Fibroblast of villous mesenchyme (primary cell): Measurements from ENCODE around the gene TFR2. TPM values are rescaled to one million over a fixed set of nuclear protein-coding genes. Genes with fewer than 3 reads are reported as not detected.
"Not testable (repeated sequence)": the region's sequence is repeated elsewhere in the genome, so short reads cannot be mapped to it uniquely, and the experiment has no call there.

Experiments used
- DNase-seq: peaks from one replicate; pipeline ENCODE4 v3.0.0-alpha.2; 2010; ENCODE audit warnings: low read depth
- H3K4me3 ChIP-seq: 2 replicates; pipeline ENCODE4 v1.5.1; 2011; ENCODE audit warnings: low read depth, mild to moderate bottlenecking, low read length
- total RNA-seq: library from RNA; depleted of rRNA; stranded (reverse); fragments of >200 nt; gene quantifications from 2 replicates; pipeline ENCODE4 v1.2.3, GENCODE V29; 2012
- TF ChIP-seq, protein P1 (sequence below): IDR thresholded peaks from 2 replicates; pipeline ENCODE4 v1.5.1; 2012; ENCODE audit warnings: low read depth, mild to moderate bottlenecking, low read length; ENCODE audit not compliant: insufficient read depth

TFR2 gene
- total RNA-seq, 1 donor: 0.43 TPM

DNA sequence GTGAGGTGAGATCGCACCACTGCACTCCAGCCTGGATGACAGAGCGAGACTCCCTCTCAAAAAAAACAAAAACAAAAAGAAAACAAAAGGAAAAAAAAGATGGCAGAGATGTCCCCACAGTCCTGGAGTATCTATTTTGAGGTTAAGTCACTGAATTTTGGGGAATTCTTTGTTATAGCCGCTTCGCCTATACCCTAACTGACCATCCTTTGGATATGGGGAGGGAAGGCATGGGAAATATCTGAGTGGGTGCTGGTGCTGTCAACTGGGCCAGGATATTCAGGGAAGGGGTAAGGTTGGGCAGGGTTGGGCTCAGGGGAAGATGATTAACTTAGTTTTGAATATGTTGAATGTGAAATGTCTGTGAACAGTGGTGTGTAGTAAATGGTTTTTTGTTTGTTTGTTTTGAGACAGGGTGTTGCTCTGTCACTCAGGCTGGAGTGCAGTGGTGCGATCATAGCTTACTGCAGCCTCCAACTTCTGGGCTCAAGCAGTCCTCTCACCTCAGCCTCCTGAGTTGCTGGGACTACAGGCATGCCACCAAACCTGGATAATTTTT lies 23.9 kb upstream of the TFR2 start:
- no peak for DNase-seq
- TF ChIP-seq, protein P1, sequence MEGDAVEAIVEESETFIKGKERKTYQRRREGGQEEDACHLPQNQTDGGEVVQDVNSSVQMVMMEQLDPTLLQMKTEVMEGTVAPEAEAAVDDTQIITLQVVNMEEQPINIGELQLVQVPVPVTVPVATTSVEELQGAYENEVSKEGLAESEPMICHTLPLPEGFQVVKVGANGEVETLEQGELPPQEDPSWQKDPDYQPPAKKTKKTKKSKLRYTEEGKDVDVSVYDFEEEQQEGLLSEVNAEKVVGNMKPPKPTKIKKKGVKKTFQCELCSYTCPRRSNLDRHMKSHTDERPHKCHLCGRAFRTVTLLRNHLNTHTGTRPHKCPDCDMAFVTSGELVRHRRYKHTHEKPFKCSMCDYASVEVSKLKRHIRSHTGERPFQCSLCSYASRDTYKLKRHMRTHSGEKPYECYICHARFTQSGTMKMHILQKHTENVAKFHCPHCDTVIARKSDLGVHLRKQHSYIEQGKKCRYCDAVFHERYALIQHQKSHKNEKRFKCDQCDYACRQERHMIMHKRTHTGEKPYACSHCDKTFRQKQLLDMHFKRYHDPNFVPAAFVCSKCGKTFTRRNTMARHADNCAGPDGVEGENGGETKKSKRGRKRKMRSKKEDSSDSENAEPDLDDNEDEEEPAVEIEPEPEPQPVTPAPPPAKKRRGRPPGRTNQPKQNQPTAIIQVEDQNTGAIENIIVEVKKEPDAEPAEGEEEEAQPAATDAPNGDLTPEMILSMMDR: no peak
- H3K4me3 ChIP-seq: no peak overlapping the region

DNA sequence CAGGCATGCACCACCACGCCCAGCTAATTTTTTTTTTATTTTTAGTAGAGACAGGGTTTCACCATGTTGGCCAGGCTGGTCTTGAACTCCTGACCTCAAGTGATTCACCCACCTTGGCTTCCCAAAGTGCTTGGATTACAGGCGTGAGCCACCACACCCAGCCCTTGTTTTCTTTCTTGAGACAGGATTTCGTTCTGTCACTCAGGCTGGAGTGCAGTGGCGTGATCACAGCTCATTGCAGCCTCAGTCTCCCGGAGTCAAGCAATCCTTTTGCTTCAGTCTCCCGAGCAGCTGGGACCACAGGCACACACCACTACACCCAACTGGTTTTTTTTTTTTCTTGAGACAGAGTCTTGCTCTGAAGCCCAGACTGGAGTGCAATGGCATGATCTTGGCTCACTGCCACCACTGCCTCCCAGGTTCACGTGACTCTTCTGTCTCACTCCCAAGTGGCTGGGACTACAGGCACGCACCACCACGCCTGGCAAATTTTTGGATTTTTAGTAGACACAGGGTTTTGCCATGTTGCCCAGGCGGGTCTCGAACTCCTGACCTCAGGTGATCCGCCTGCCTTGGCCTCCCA lies 20.9 kb upstream of the TFR2 start:
- DNase-seq, H3K4me3 ChIP-seq: not testable (repeated sequence)

DNA sequence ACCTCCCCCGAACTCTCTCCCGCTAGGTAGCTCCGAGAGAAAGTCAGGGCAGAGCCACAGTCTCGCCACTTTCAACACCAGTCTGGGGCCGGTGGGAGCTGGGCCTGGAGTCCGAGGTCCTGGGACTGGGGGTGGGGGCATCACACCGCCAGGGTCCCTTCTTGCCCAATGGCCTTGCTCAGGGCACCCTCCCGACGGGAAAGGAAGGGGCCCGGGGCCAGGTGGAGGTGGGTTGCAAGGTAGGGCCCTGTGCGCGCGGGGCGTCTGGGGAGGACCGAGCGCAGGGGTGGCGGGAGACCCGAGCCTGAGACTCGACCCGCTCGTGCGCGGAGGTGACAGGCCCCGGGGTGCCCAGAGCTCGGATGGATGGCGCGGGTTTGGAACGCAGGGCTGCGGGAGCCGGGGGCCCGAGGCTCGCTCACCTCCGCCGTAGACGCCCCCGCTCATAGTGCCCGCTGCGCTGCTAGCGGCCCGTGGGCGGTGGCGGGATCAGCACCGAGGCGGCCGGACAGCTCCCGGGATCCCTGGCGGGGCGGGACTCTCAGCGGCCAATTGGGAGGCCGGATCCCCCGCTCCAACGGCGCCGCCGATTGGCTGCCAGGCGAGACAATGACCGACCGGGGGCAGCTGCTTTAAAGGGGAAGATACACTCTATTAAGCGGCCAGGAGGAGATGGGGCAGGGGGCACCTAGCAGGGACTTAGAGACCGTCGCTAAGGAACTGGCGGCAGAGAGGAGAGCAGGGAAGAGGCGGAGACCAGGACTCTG lies 14.7 kb upstream of the TFR2 start, which contains the start of gene ACTL6B:
Gene ACTL6B (minus strand): TSS at position 541 of the 767 bp plus-strand sequence. CDS start 94 bp downstream, at position 447.
- peak; percentile 33 for DNase-seq
- H3K4me3 ChIP-seq: no peak within 1 kb of the TSS
- TF ChIP-seq, protein P1: no peak

DNA sequence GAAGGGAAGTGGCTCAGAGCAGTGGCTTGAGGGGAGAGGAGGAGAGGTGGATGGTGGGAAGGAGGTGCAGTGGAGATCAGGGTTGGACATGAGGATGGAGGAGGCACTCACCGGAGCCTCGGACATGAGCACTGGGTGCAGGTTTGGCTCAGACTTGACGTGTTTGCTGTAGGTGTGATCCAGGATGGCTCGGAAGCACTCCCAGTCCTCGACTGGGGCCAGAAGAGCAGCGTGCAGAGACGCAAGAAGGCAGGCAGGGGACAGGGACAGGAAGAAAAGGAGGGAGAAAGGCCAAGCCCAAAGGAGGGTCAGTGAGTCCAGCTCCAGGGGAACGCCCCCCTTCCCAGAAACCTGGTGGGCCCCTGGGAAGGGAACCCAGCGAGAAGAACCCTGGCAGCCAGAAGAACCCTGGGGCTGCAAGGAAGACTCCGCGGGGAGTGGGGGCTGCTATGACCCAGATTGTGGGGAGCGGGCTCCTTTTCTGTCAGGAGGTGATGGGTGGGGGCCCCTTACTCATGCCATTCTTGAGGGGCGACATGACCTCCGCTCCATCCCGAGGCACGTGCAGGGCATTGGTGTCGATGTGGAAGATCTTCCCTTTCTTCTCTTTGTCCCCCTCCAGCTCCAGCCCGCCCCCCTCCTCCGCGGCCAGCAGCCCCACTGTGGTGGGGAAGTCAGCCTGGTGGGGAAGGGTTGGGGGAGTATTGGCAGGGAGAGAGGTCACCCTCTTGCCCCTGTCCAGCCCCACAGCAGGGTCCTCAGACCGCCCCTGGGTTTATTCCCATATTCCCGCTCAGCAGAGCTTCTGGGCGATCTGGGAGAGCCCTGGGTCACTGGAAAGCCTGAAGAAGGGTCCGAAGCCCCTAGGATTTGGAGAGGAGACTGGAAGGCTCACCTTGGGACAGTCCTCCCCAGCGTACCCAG lies 13.8 kb upstream of the TFR2 start:
- DNase-seq: no peak

DNA sequence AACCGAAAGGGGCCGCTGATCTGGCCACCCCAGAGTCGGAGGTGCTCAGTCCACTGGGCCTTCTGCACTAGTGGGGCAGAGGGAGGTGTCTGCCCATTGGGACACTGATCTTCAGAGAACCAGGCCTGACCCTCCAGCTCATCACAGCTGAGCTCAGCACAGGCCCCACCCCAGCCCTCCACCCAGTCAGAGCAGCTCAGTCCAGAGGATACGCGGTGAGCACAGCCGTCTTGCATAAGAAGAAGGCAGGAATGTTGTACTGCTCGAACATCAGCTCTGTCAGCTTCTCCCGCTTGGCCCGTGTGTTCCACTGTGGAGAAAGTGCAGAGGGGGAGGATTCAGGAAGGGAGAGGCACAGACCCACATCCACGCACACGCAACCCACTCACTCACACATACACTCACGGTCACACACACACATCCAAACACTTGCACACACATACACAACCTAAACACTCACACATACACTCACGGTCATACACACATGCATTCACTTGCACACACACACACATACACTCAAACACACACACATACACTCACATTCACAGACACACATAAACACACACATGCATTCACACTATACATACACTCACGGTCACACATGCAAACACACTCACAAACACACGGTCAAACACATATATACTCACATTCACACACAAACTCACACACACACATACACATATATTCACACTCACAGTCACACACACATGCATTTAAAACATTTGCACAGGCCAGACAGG lies 8.6 kb upstream of the TFR2 start:
- TF ChIP-seq, protein P1: no peak
- peak; percentile 10 for DNase-seq
- no peak overlapping the region for H3K4me3 ChIP-seq

More for the DNA sequence above, 13.8 kb upstream of the TFR2 start:
- TF ChIP-seq, protein P1: no peak
- H3K4me3 ChIP-seq: no peak overlapping the region

DNA sequence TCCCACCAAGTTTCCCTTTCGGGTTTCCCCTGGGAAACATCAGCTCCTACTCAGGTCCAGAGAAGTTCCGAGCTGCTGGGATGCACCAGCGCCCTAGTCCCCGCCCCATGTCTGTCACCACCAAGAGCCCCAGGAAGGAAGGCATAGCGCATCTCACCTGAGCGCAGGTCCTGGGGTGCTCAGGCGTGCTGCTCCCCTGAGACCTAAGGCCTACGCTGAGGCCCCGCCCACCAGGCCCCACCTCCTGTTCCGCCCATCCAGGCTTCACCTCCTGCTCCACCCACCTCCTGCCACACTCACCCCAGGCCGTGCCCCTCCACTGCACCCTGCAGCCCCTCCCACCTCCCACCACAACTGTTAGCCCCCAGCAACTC lies 1.2 kb upstream of the TFR2 start:
- H3K4me3 ChIP-seq: no peak overlapping the region
- no peak for DNase-seq
- TF ChIP-seq, protein P1: no peak
